Lung (tissue), 12 donors: Measurements from ENCODE around the gene TIFAB. TPM values are rescaled to one million over a fixed set of nuclear protein-coding genes. Genes with fewer than 3 reads are reported as not detected.

Experiments
- ATAC-seq: fragments of 200-7000 bp; cut with Tn5 transposase; one replicate; pipeline ENCODE4 v1.9.1; 2020; ENCODE audit warnings: moderate number of reproducible peaks; ENCODE audit not compliant: insufficient read depth, low FRiP score
- DNase-seq, 3 donors: peaks; one replicate each; pipeline ENCODE4 v3.0.0-alpha.2; 2013 to 2017
- H3K27ac ChIP-seq, 2 donors: one replicate each; pipeline ENCODE4 v1.5.1; 2013; ENCODE audit warnings: mild to moderate bottlenecking in 2 of 2, moderate library complexity in 2 of 2, control low read depth in 1 of 2, inconsistent platforms in 1 of 2, low read depth in 1 of 2, low read length in 1 of 2
- H3K27me3 ChIP-seq, 3 donors: one replicate each; pipeline ENCODE4 v1.5.1; 2013; ENCODE audit warnings: low read length in 2 of 3; ENCODE audit not compliant: control insufficient read depth in 3 of 3, insufficient read depth in 3 of 3
- H3K36me3 ChIP-seq, 4 donors: one replicate each; pipeline ENCODE4 v1.5.1; 2013; ENCODE audit warnings: low read length in 4 of 4, mild to moderate bottlenecking in 1 of 4, moderate library complexity in 1 of 4; ENCODE audit not compliant: control insufficient read depth in 4 of 4, insufficient read depth in 4 of 4
- H3K4me1 ChIP-seq, 5 donors: one replicate each; pipeline ENCODE4 v1.5.1; 2013; ENCODE audit warnings: low read length in 5 of 5, mild to moderate bottlenecking in 2 of 5, moderate library complexity in 1 of 5; ENCODE audit not compliant: control insufficient read depth in 5 of 5, insufficient read depth in 5 of 5
- H3K4me3 ChIP-seq: one replicate; pipeline ENCODE4 v1.5.1; 2013; ENCODE audit warnings: mild to moderate bottlenecking, control low read depth, moderate library complexity
- H3K9ac ChIP-seq, 2 donors: one replicate each; pipeline ENCODE4 v1.5.1; 2013; ENCODE audit warnings: low read length in 2 of 2, control low read depth in 1 of 2; ENCODE audit not compliant: insufficient read depth in 1 of 2
- H3K9me3 ChIP-seq, 4 donors: one replicate each; pipeline ENCODE4 v1.5.1; 2013; ENCODE audit warnings: low read length in 3 of 4, mild to moderate bottlenecking in 1 of 4, moderate library complexity in 1 of 4; ENCODE audit not compliant: control insufficient read depth in 4 of 4, insufficient read depth in 3 of 4
- CTCF ChIP-seq: IDR thresholded peaks from 2 replicates; pipeline ENCODE4 v1.5.1; 2012; ENCODE audit warnings: mild to moderate bottlenecking; ENCODE audit errors: control extremely low read depth, extremely low read depth
- WGBS, 2 donors: extraction: QIAGEN DNeasy Blood & Tissue Kit; methylation state at CpG; one replicate each; pipeline ENCODE4 v1.1.7; 2013; 5-methylcytosine and 5-hydroxymethylcytosine counted together
- polyA plus RNA-seq, 2 donors: library from polyadenylated mRNA; stranded (reverse); fragments of 200-250 nt; gene quantifications; one replicate each; pipeline ENCODE4 v1.2.1, GENCODE V29; 2013
- total RNA-seq, 2 donors: library from RNA; depleted of rRNA in 1 of 2; stranded (reverse); fragments of >200 nt in 1 of 2; gene quantifications; one replicate each; pipeline ENCODE4 v1.2.1, GENCODE V29; 2014 to 2021
- donor health status: control.
- donor health status: control.
- donor health status: Bipolar disorder and iron deficiency.
- donor health status: healthy.
- donor health status: DM: yes; HTN: yes; CAD: no.

The TIFAB gene
- total and polyA plus RNA-seq, 4 donors, result 0.15 to 0.88 (median 0.35) TPM

GRCh38 chr5:135494196-135494595 is 42.0 kb upstream of the TIFAB start:
- WGBS, 2 donors, result 85 to 92% methylated on average over 5 of the region's 5 CpGs
- no peak for TF ChIP-seq CTCF
- Histone ChIP-seq H3K36me3 (no peaks in the 10 kb centered on the region), H3K9ac (no peak overlapping the region), H3K4me1 (peaks cover 0 to 17% (median 4%) of the 10 kb centered on the region in 5 donors), H3K27me3 (peaks cover 0 to 46% (median 29%) of the 10 kb centered on the region in 3 donors), H3K4me3 (no peak overlapping the region), H3K9me3 (peaks cover 0 to 3% (median 0%) of the 10 kb centered on the region in 4 donors), H3K27ac (no peak overlapping the region)
- no peak for ATAC-seq
- DNase-seq, result no peak

GRCh38 chr5:135493406-135494180 is 41.4 kb upstream of the TIFAB start:
- peaks cover 0 to 42% (median 31%) of the 10 kb centered on the region in 3 donors for H3K27me3 ChIP-seq
- no peak overlapping the region for H3K9ac ChIP-seq
- no peak overlapping the region for H3K4me3 ChIP-seq
- no peaks in the 10 kb centered on the region for H3K36me3 ChIP-seq
- TF ChIP-seq CTCF, result no peak
- H3K4me1 ChIP-seq, result peaks cover 0 to 23% (median 4%) of the 10 kb centered on the region in 5 donors
- H3K9me3 ChIP-seq, result peaks cover 0 to 3% (median 0%) of the 10 kb centered on the region in 4 donors
- DNase-seq (peak in 2 of 3 donors; percentile 44 to 55), ATAC-seq (peak; percentile 51)
- no peak overlapping the region for H3K27ac ChIP-seq
- WGBS, 2 donors, result 70% methylated on average over 8 of the region's 8 CpGs

GRCh38 chr5:135492319-135492626 is 40.1 kb upstream of the TIFAB start:
- DNase-seq, result no peak

More at GRCh38 chr5:135492319-135492626, 40.1 kb upstream of the TIFAB start:
- Histone ChIP-seq H3K27ac (peak overlapping the region in 1 of 2 donors; percentile 8), H3K27me3 (peaks cover 0 to 44% (median 42%) of the 10 kb centered on the region in 3 donors), H3K9ac (no peak overlapping the region), H3K36me3 (no peaks in the 10 kb centered on the region), H3K9me3 (peaks cover 0 to 3% (median 0%) of the 10 kb centered on the region in 4 donors), H3K4me3 (no peak overlapping the region), H3K4me1 (peaks cover 0 to 36% (median 4%) of the 10 kb centered on the region in 5 donors)
- WGBS, 2 donors, result 45 to 49% methylated on average over 3 of the region's 3 CpGs
- no peak for TF ChIP-seq CTCF
- peak; percentile 14 for ATAC-seq
